ENCODE results near the gene CTAG1A. TPM values are rescaled to one million over a fixed set of nuclear protein-coding genes. Genes with fewer than 3 reads are reported as not detected.

CTAG1A gene
- total RNA-seq, 1 donor from 2014 or later, result not detected

- Mint-ChIP-seq H3K27me3 (ENCODE audit: low read depth) (peaks cover 14% of the 10 kb centered on the region), H3K27ac (no peak overlapping the region), H3K36me3 (ENCODE audit: low read depth) (no peaks in the 10 kb centered on the region), H3K4me1 (ENCODE audit: low read depth) (peaks cover 9% of the 10 kb centered on the region), H3K9me3 (no peaks in the 10 kb centered on the region), H3K4me3 (ENCODE audit: low read depth) (no peak overlapping the region)
- DNase-seq (ENCODE audit: low spot score), result no peak
- intact Hi-C loops (cut with micrococcal nuclease), result no loop called here
Measured at GRCh38 chrX:154594491-154594890, 9.6 kb downstream of the CTAG1A start.

GRCh38 chrX:154595559-154596249 is 10.8 kb downstream of the CTAG1A start:
- Mint-ChIP-seq H3K27me3 (ENCODE audit: low read depth) (peaks cover 14% of the 10 kb centered on the region), H3K9me3 (no peaks in the 10 kb centered on the region), H3K4me1 (ENCODE audit: low read depth) (peaks cover 9% of the 10 kb centered on the region), H3K36me3 (ENCODE audit: low read depth) (no peaks in the 10 kb centered on the region), H3K27ac (no peak overlapping the region), H3K4me3 (ENCODE audit: low read depth) (no peak overlapping the region)
- DNase-seq (ENCODE audit: low spot score), result no peak
- intact Hi-C loops (cut with micrococcal nuclease), result no loop called here

- intact Hi-C loops (cut with micrococcal nuclease), result no loop called here
- Mint-ChIP-seq H3K4me3 (ENCODE audit: low read depth) (no peak overlapping the region), H3K36me3 (ENCODE audit: low read depth) (no peaks in the 10 kb centered on the region), H3K9me3 (no peaks in the 10 kb centered on the region), H3K27ac (no peak overlapping the region), H3K4me1 (ENCODE audit: low read depth) (peaks cover 9% of the 10 kb centered on the region), H3K27me3 (ENCODE audit: low read depth) (peaks cover 14% of the 10 kb centered on the region)
- no peak for DNase-seq (ENCODE audit: low spot score)
Measured at GRCh38 chrX:154596290-154596929, 11.5 kb downstream of the CTAG1A start.

GRCh38 chrX:154597221-154597620 is 12.3 kb downstream of the CTAG1A start:
- Mint-ChIP-seq H3K9me3 (no peaks in the 10 kb centered on the region), H3K27ac (no peak overlapping the region), H3K36me3 (ENCODE audit: low read depth) (no peaks in the 10 kb centered on the region), H3K4me3 (ENCODE audit: low read depth) (no peak overlapping the region), H3K4me1 (ENCODE audit: low read depth) (peaks cover 9% of the 10 kb centered on the region), H3K27me3 (ENCODE audit: low read depth) (peaks cover 16% of the 10 kb centered on the region)
- no peak for DNase-seq (ENCODE audit: low spot score)
- intact Hi-C loops (cut with micrococcal nuclease), result no loop called here

GRCh38 chrX:154598656-154599055 is 13.7 kb downstream of the CTAG1A start:
- Mint-ChIP-seq H3K4me1 (ENCODE audit: low read depth) (peaks cover 9% of the 10 kb centered on the region), H3K36me3 (ENCODE audit: low read depth) (no peaks in the 10 kb centered on the region), H3K27me3 (ENCODE audit: low read depth) (peaks cover 13% of the 10 kb centered on the region), H3K9me3 (no peaks in the 10 kb centered on the region), H3K27ac (no peak overlapping the region), H3K4me3 (ENCODE audit: low read depth) (no peak overlapping the region)
- intact Hi-C loops (cut with micrococcal nuclease), result no loop called here
- no peak for DNase-seq (ENCODE audit: low spot score)

- intact Hi-C loops (cut with micrococcal nuclease), result no loop called here
- no peak overlapping the region for H3K27ac Mint-ChIP-seq
- H3K27me3 Mint-ChIP-seq (ENCODE audit: low read depth), result peaks cover 13% of the 10 kb centered on the region
- H3K9me3 Mint-ChIP-seq, result no peaks in the 10 kb centered on the region
- no peaks in the 10 kb centered on the region for H3K36me3 Mint-ChIP-seq (ENCODE audit: low read depth)
- H3K4me3 Mint-ChIP-seq (ENCODE audit: low read depth), result no peak overlapping the region
- peaks cover 9% of the 10 kb centered on the region for H3K4me1 Mint-ChIP-seq (ENCODE audit: low read depth)
- DNase-seq (ENCODE audit: low spot score), result no peak
Measured at GRCh38 chrX:154599531-154599930, 14.6 kb downstream of the CTAG1A start.

GRCh38 chrX:154600759-154601374 is 15.9 kb downstream of the CTAG1A start:
- DNase-seq (ENCODE audit: low spot score), result no peak
- Mint-ChIP-seq H3K4me3 (ENCODE audit: low read depth) (no peak overlapping the region), H3K4me1 (ENCODE audit: low read depth) (peaks cover 4% of the 10 kb centered on the region), H3K36me3 (ENCODE audit: low read depth) (no peaks in the 10 kb centered on the region), H3K27ac (no peak overlapping the region), H3K9me3 (no peaks in the 10 kb centered on the region), H3K27me3 (ENCODE audit: low read depth) (peaks cover 8% of the 10 kb centered on the region)
- intact Hi-C loops (cut with micrococcal nuclease), result no loop called here

GRCh38 chrX:154602226-154602625 is 17.3 kb downstream of the CTAG1A start:
- intact Hi-C loops (cut with micrococcal nuclease), result no loop called here
- DNase-seq (ENCODE audit: low spot score), result no peak
- H3K27ac Mint-ChIP-seq, result no peak overlapping the region
- peaks cover 8% of the 10 kb centered on the region for H3K27me3 Mint-ChIP-seq (ENCODE audit: low read depth)
- no peaks in the 10 kb centered on the region for H3K36me3 Mint-ChIP-seq (ENCODE audit: low read depth)
- no peak overlapping the region for H3K4me3 Mint-ChIP-seq (ENCODE audit: low read depth)
- H3K4me1 Mint-ChIP-seq (ENCODE audit: low read depth), result peaks cover 12% of the 10 kb centered on the region
- no peaks in the 10 kb centered on the region for H3K9me3 Mint-ChIP-seq

GRCh38 chrX:154602766-154603437 is 18.0 kb downstream of the CTAG1A start:
- no peak overlapping the region for H3K27ac Mint-ChIP-seq
- intact Hi-C loops (cut with micrococcal nuclease), result no loop called here
- H3K4me3 Mint-ChIP-seq (ENCODE audit: low read depth), result no peak overlapping the region
- H3K36me3 Mint-ChIP-seq (ENCODE audit: low read depth), result no peaks in the 10 kb centered on the region
- DNase-seq (ENCODE audit: low spot score), result no peak
- H3K27me3 Mint-ChIP-seq (ENCODE audit: low read depth), result peaks cover 5% of the 10 kb centered on the region
- peaks cover 13% of the 10 kb centered on the region for H3K4me1 Mint-ChIP-seq (ENCODE audit: low read depth)
- no peaks in the 10 kb centered on the region for H3K9me3 Mint-ChIP-seq

GRCh38 chrX:154603438-154604430 is 18.8 kb downstream of the CTAG1A start:
- peaks cover 3% of the 10 kb centered on the region for H3K27me3 Mint-ChIP-seq (ENCODE audit: low read depth)
- H3K36me3 Mint-ChIP-seq (ENCODE audit: low read depth), result no peaks in the 10 kb centered on the region
- H3K4me1 Mint-ChIP-seq (ENCODE audit: low read depth), result peaks cover 13% of the 10 kb centered on the region
- H3K27ac Mint-ChIP-seq, result no peak overlapping the region
- intact Hi-C loops (cut with micrococcal nuclease), result no loop called here
- no peak overlapping the region for H3K4me3 Mint-ChIP-seq (ENCODE audit: low read depth)
- no peak for DNase-seq (ENCODE audit: low spot score)
- no peaks in the 10 kb centered on the region for H3K9me3 Mint-ChIP-seq

- intact Hi-C loops (cut with micrococcal nuclease), result no loop called here
- Mint-ChIP-seq H3K4me3 (ENCODE audit: low read depth) (no peak overlapping the region), H3K9me3 (no peaks in the 10 kb centered on the region)
Measured at GRCh38 chrX:154605566-154605965, 20.6 kb downstream of the CTAG1A start.

GRCh38 chrX:154607370-154607769 is 22.4 kb downstream of the CTAG1A start:
- H3K27ac Mint-ChIP-seq, result no peak overlapping the region
- no peaks in the 10 kb centered on the region for H3K36me3 Mint-ChIP-seq (ENCODE audit: low read depth)
- no peak for DNase-seq (ENCODE audit: low spot score)
- no peaks in the 10 kb centered on the region for H3K27me3 Mint-ChIP-seq (ENCODE audit: low read depth)
- peaks cover 13% of the 10 kb centered on the region for H3K4me1 Mint-ChIP-seq (ENCODE audit: low read depth)
- no peaks in the 10 kb centered on the region for H3K9me3 Mint-ChIP-seq
- H3K4me3 Mint-ChIP-seq (ENCODE audit: low read depth), result no peak overlapping the region
- intact Hi-C loops (cut with micrococcal nuclease), result no loop called here

More at GRCh38 chrX:154605566-154605965, 20.6 kb downstream of the CTAG1A start:
- H3K36me3 Mint-ChIP-seq (ENCODE audit: low read depth), result no peaks in the 10 kb centered on the region
- DNase-seq (ENCODE audit: low spot score), result no peak
- H3K27ac Mint-ChIP-seq, result no peak overlapping the region
- peaks cover 13% of the 10 kb centered on the region for H3K4me1 Mint-ChIP-seq (ENCODE audit: low read depth)
- peaks cover 3% of the 10 kb centered on the region for H3K27me3 Mint-ChIP-seq (ENCODE audit: low read depth)

All from activated T-helper 2 cell treated with anti-CD3 and anti-CD28 coated beads, Interferon-gamma antibody, Interleukin-2, Interleukin-4, amounts not matched to agents 10 μg/mL and 5 μg/mL and 100 μg/mL, durations not matched to agents 14 hours and 24 hours and 36 hours (primary cell).